Mesenchymal stem cell (in vitro differentiated cells and primary cell): Measurements from ENCODE around the gene ZNF750.

Experiments used
- DNase-seq: peaks from one replicate; pipeline ENCODE4 v3.0.0-alpha.2; 2013
- H2AFZ ChIP-seq: one replicate; pipeline ENCODE4 v1.6.1; 2013; ENCODE audit warnings: low read depth, mild to moderate bottlenecking, control low read depth, inconsistent platforms, low read length, moderate library complexity
- H2AK5ac ChIP-seq: 2 replicates; pipeline ENCODE4 v1.6.1; 2013; ENCODE audit warnings: low read length, moderate library complexity, mild to moderate bottlenecking, inconsistent platforms; ENCODE audit not compliant: severe bottlenecking
- H2BK120ac ChIP-seq: one replicate; pipeline ENCODE4 v1.6.1; 2013; ENCODE audit warnings: low read depth, mild to moderate bottlenecking, inconsistent platforms, low read length, moderate library complexity
- H2BK12ac ChIP-seq, 2 experiments: one replicate each; pipeline ENCODE4 v1.6.1; 2013; ENCODE audit warnings: inconsistent platforms in 2 of 2, low read length in 2 of 2, mild to moderate bottlenecking in 2 of 2, moderate library complexity in 2 of 2, control low read depth in 1 of 2
- H2BK15ac ChIP-seq: one replicate; pipeline ENCODE4 v1.6.1; 2013; ENCODE audit warnings: mild to moderate bottlenecking, low read depth, inconsistent platforms; ENCODE audit not compliant: poor library complexity, severe bottlenecking
- H2BK5ac ChIP-seq: 2 replicates; pipeline ENCODE4 v1.6.1; 2013; ENCODE audit warnings: low read depth, mild to moderate bottlenecking, low read length, control low read depth, inconsistent platforms; ENCODE audit not compliant: poor library complexity, severe bottlenecking
- H3K14ac ChIP-seq, 2 experiments: one replicate each; pipeline ENCODE4 v1.6.1; 2013; ENCODE audit warnings: inconsistent platforms in 2 of 2, low read length in 2 of 2, control low read depth in 1 of 2, mild to moderate bottlenecking in 1 of 2, moderate library complexity in 1 of 2
- H3K18ac ChIP-seq, 2 experiments: one replicate each; pipeline ENCODE4 v1.6.1; 2013; ENCODE audit warnings: inconsistent platforms in 2 of 2, low read length in 2 of 2, control low read depth in 1 of 2, low read depth in 1 of 2, mild to moderate bottlenecking in 1 of 2
- H3K23ac ChIP-seq, 2 experiments: one replicate each; pipeline ENCODE4 v1.6.1; 2013; ENCODE audit warnings: inconsistent platforms in 2 of 2, low read length in 2 of 2, mild to moderate bottlenecking in 2 of 2, moderate library complexity in 2 of 2, control low read depth in 1 of 2
- H3K27ac ChIP-seq: 2 replicates; pipeline ENCODE4 v1.5.1; 2013; ENCODE audit warnings: mild to moderate bottlenecking, moderate library complexity, low read length, control low read depth, inconsistent platforms; ENCODE audit not compliant: poor library complexity, severe bottlenecking
- H3K27me3 ChIP-seq, 2 experiments: 2 replicates each; pipeline versions ENCODE4 v1.6.1 to v1.7.0; 2013; ENCODE audit warnings: low read length in 2 of 2, mild to moderate bottlenecking in 2 of 2, moderate library complexity in 2 of 2, control low read depth in 1 of 2, inconsistent platforms in 1 of 2; ENCODE audit not compliant: control insufficient read depth in 1 of 2, insufficient read depth in 1 of 2
- H3K36me3 ChIP-seq, 2 experiments: 2 replicates each; pipeline versions ENCODE4 v1.6.1 to v1.7.0; 2013; ENCODE audit warnings: low read length in 2 of 2, control low read depth in 1 of 2, inconsistent platforms in 1 of 2, low read depth in 1 of 2, mild to moderate bottlenecking in 1 of 2; ENCODE audit not compliant: insufficient read depth in 2 of 2, control insufficient read depth in 1 of 2
- H3K4ac ChIP-seq, 2 experiments: one replicate each; pipeline ENCODE4 v1.6.1; 2013; ENCODE audit warnings: inconsistent platforms in 2 of 2, low read length in 2 of 2, mild to moderate bottlenecking in 2 of 2, moderate library complexity in 2 of 2, control low read depth in 1 of 2, low read depth in 1 of 2
- H3K4me1 ChIP-seq: 2 replicates; pipeline ENCODE4 v1.6.1; 2013; ENCODE audit warnings: low read depth, low read length, control low read depth; ENCODE audit not compliant: control insufficient read depth, insufficient read depth
- H3K4me2 ChIP-seq: 2 replicates; pipeline ENCODE4 v1.6.1; 2013; ENCODE audit warnings: low read length, mild to moderate bottlenecking, inconsistent platforms; ENCODE audit not compliant: poor library complexity, severe bottlenecking
- H3K4me3 ChIP-seq, 2 experiments: 2 replicates each; pipeline versions ENCODE4 v1.5.1 to v1.7.0; 2013; ENCODE audit warnings: low read length in 2 of 2, mild to moderate bottlenecking in 2 of 2, control low read depth in 1 of 2, low read depth in 1 of 2; ENCODE audit not compliant: insufficient read depth in 1 of 2
- H3K79me1 ChIP-seq: replicated peaks from 2 replicates; pipeline ENCODE4 v1.6.1; 2013; ENCODE audit warnings: mild to moderate bottlenecking, control low read depth, low read length, inconsistent platforms; ENCODE audit not compliant: poor library complexity, severe bottlenecking
- H3K9ac ChIP-seq: 2 replicates; pipeline ENCODE4 v1.7.0; 2013; ENCODE audit warnings: mild to moderate bottlenecking, low read length, moderate library complexity
- H3K9me3 ChIP-seq: 2 replicates; pipeline ENCODE4 v1.7.0; 2013; ENCODE audit warnings: mild to moderate bottlenecking, low read length; ENCODE audit not compliant: control insufficient read depth
- H4K8ac ChIP-seq: one replicate; pipeline ENCODE4 v1.6.1; 2013; ENCODE audit warnings: inconsistent platforms, mild to moderate bottlenecking, low read length, moderate library complexity
- H4K91ac ChIP-seq: one replicate; pipeline ENCODE4 v1.6.1; 2013; ENCODE audit warnings: mild to moderate bottlenecking, low read length, inconsistent platforms
- WGBS: methylation state at CpG from one replicate; pipeline ENCODE4 v1.1.7; 2013; ENCODE audit warnings: mixed read lengths; 5-methylcytosine and 5-hydroxymethylcytosine counted together

The ZNF750 gene

GRCh38 chr17:82798752-82799151 is 41.1 kb downstream of the ZNF750 start:
- DNase-seq, result no peak
- H3K4ac ChIP-seq, result no peak overlapping the region

GRCh38 chr17:82797061-82797460 is 42.8 kb downstream of the ZNF750 start:
- 98% methylated on average over 8 of the region's 9 CpGs for WGBS
- no peaks in the 10 kb centered on the region for H3K9me3 ChIP-seq
- H3K14ac ChIP-seq, result no peak overlapping the region
- no peak overlapping the region for H2AFZ ChIP-seq
- peaks cover 6% of the 10 kb centered on the region for H3K4me1 ChIP-seq
- H2BK120ac ChIP-seq, result no peak overlapping the region
- H2BK15ac ChIP-seq, result no peak overlapping the region
- no peak overlapping the region for H3K4me3 ChIP-seq
- H3K79me1 ChIP-seq, result peaks cover 26% of the 10 kb centered on the region
- H3K27me3 ChIP-seq, result no peaks in the 10 kb centered on the region
- peaks cover 18 to 35% of the 10 kb centered on the region in 2 experiments for H3K36me3 ChIP-seq
- H4K8ac ChIP-seq, result no peak overlapping the region
- no peak overlapping the region for H2BK12ac ChIP-seq
- no peak overlapping the region for H3K4ac ChIP-seq
- DNase-seq, result no peak
- H3K23ac ChIP-seq, result no peak overlapping the region
- H3K27ac ChIP-seq, result no peak overlapping the region
- no peak overlapping the region for H2AK5ac ChIP-seq
- H3K4me2 ChIP-seq, result no peak overlapping the region
- no peak overlapping the region for H2BK5ac ChIP-seq
- H3K9ac ChIP-seq, result no peak overlapping the region
- H3K18ac ChIP-seq, result no peak overlapping the region
- no peak overlapping the region for H4K91ac ChIP-seq

More at GRCh38 chr17:82798752-82799151, 41.1 kb downstream of the ZNF750 start:
- H3K79me1 ChIP-seq, result peaks cover 23% of the 10 kb centered on the region
- H3K23ac ChIP-seq, result no peak overlapping the region
- no peak overlapping the region for H3K18ac ChIP-seq
- no peak overlapping the region for H2AK5ac ChIP-seq
- no peak overlapping the region for H3K14ac ChIP-seq
- no peak overlapping the region for H2BK12ac ChIP-seq
- no peak overlapping the region for H4K8ac ChIP-seq
- H2BK120ac ChIP-seq, result no peak overlapping the region
- no peak overlapping the region for H3K4me2 ChIP-seq
- peaks cover 5% of the 10 kb centered on the region for H3K4me1 ChIP-seq
- no peak overlapping the region for H2BK15ac ChIP-seq
- no peaks in the 10 kb centered on the region for H3K9me3 ChIP-seq
- 98% methylated on average over 7 of the region's 7 CpGs for WGBS
- no peak overlapping the region for H2BK5ac ChIP-seq
- H4K91ac ChIP-seq, result no peak overlapping the region
- no peaks in the 10 kb centered on the region for H3K27me3 ChIP-seq
- H3K9ac ChIP-seq, result no peak overlapping the region
- H3K36me3 ChIP-seq, result peaks cover 18 to 35% of the 10 kb centered on the region in 2 experiments
- H2AFZ ChIP-seq, result no peak overlapping the region
- H3K27ac ChIP-seq, result no peak overlapping the region
- H3K4me3 ChIP-seq, result no peak overlapping the region

- H3K79me1 ChIP-seq, result peaks cover 26% of the 10 kb centered on the region
- H3K36me3 ChIP-seq, result peaks cover 14 to 25% of the 10 kb centered on the region in 2 experiments
- no peak overlapping the region for H2AFZ ChIP-seq
- no peak overlapping the region for H2BK15ac ChIP-seq
- no peak overlapping the region for H3K9ac ChIP-seq
- no peak for DNase-seq
- no peak overlapping the region for H3K18ac ChIP-seq
- H3K14ac ChIP-seq, result no peak overlapping the region
- WGBS, result 95% methylated on average over 14 of the region's 14 CpGs
- no peaks in the 10 kb centered on the region for H3K27me3 ChIP-seq
- H3K27ac ChIP-seq, result no peak overlapping the region
- H3K23ac ChIP-seq, result no peak overlapping the region
- no peak overlapping the region for H4K8ac ChIP-seq
- no peak overlapping the region for H2AK5ac ChIP-seq
- no peak overlapping the region for H3K4me2 ChIP-seq
- H3K4me1 ChIP-seq, result peaks cover 16% of the 10 kb centered on the region
- no peaks in the 10 kb centered on the region for H3K9me3 ChIP-seq
- H4K91ac ChIP-seq, result peak overlapping the region; percentile 47
- no peak overlapping the region for H2BK5ac ChIP-seq
- H3K4me3 ChIP-seq, result no peak overlapping the region
- no peak overlapping the region for H2BK12ac ChIP-seq
- no peak overlapping the region for H2BK120ac ChIP-seq
- no peak overlapping the region for H3K4ac ChIP-seq
Measured at GRCh38 chr17:82795615-82796014, 44.2 kb downstream of the ZNF750 start.

GRCh38 chr17:82794781-82795482 is 44.9 kb downstream of the ZNF750 start:
- H2BK120ac ChIP-seq, result no peak overlapping the region
- 96% methylated on average over 17 of the region's 18 CpGs for whole genome bisulfite sequencing
- H3K79me1 ChIP-seq, result peaks cover 28% of the 10 kb centered on the region
- H4K8ac ChIP-seq, result no peak overlapping the region
- H3K4me1 ChIP-seq, result peaks cover 20% of the 10 kb centered on the region
- no peaks in the 10 kb centered on the region for H3K27me3 ChIP-seq
- H3K4ac ChIP-seq, result no peak overlapping the region
- no peak overlapping the region for H3K14ac ChIP-seq
- no peak overlapping the region for H2BK12ac ChIP-seq
- H2BK5ac ChIP-seq, result no peak overlapping the region
- no peak for DNase-seq
- H3K9me3 ChIP-seq, result no peaks in the 10 kb centered on the region
- no peak overlapping the region for H4K91ac ChIP-seq
- no peak overlapping the region for H3K4me3 ChIP-seq
- no peak overlapping the region for H3K4me2 ChIP-seq
- no peak overlapping the region for H3K9ac ChIP-seq
- no peak overlapping the region for H3K23ac ChIP-seq
- no peak overlapping the region for H3K18ac ChIP-seq
- H2AK5ac ChIP-seq, result no peak overlapping the region
- no peak overlapping the region for H3K27ac ChIP-seq
- H2AFZ ChIP-seq, result no peak overlapping the region
- peaks cover 9 to 25% of the 10 kb centered on the region in 2 experiments for H3K36me3 ChIP-seq
- no peak overlapping the region for H2BK15ac ChIP-seq
